Kidney (tissue), 14 donors: ENCODE results near the gene CUX1. TPM values are rescaled to one million over a fixed set of nuclear protein-coding genes. Genes with fewer than 3 reads are reported as not detected.

Experiments used
- DNase-seq, 5 donors: peaks; one replicate each; pipeline ENCODE4 v3.0.0-alpha.2; 2013 to 2020
- FAIRE-seq: peaks from 2 replicates; lab custom pipeline; 2012; peaks lifted over from hg19 to GRCh38; lab: Jason Lieb, UNC
- H3K27ac ChIP-seq, 2 donors: one replicate each; pipeline ENCODE4 v1.7.0; 2013; ENCODE audit warnings: low read depth in 2 of 2, low read length in 2 of 2, inconsistent platforms in 1 of 2
- H3K27me3 ChIP-seq: one replicate; pipeline ENCODE4 v1.7.1; 2013; ENCODE audit warnings: low read length, inconsistent platforms; ENCODE audit not compliant: control insufficient read depth, insufficient read depth
- H3K36me3 ChIP-seq, 3 donors: one replicate each; pipeline versions ENCODE4 v1.7.0 to v1.7.1; 2013; ENCODE audit warnings: low read length in 3 of 3, control low read depth in 1 of 3, inconsistent platforms in 1 of 3; ENCODE audit not compliant: insufficient read depth in 3 of 3, control insufficient read depth in 2 of 3
- H3K4me1 ChIP-seq, 3 donors: one replicate each; pipeline versions ENCODE4 v1.7.0 to v1.7.1; 2013; ENCODE audit warnings: low read length in 3 of 3, inconsistent platforms in 1 of 3, low read depth in 1 of 3; ENCODE audit not compliant: control insufficient read depth in 2 of 3, insufficient read depth in 2 of 3
- H3K4me3 ChIP-seq, 3 donors: one replicate each; pipeline versions ENCODE4 v1.7.0 to v1.8.1; 2013; ENCODE audit warnings: low read length in 3 of 3, control low read depth in 1 of 3, inconsistent platforms in 1 of 3
- H3K9ac ChIP-seq, 3 donors: one replicate each; pipeline versions ENCODE4 v1.7.0 to v1.7.1; 2013; ENCODE audit warnings: low read length in 3 of 3, control low read depth in 1 of 3, inconsistent platforms in 1 of 3
- H3K9me3 ChIP-seq, 3 donors: one replicate each; pipeline versions ENCODE4 v1.7.0 to v1.7.1; 2013; ENCODE audit warnings: low read length in 3 of 3, control low read depth in 1 of 3, inconsistent platforms in 1 of 3; ENCODE audit not compliant: control insufficient read depth in 2 of 3, insufficient read depth in 1 of 3
- intact Hi-C: fragments of 100-400 bp; cut with DNase I; formaldehyde crosslinking; loops from one replicate; pipeline ENCODE4 v1.11.1; 2022
- polyA plus RNA-seq: library from polyadenylated mRNA; stranded (reverse); fragments of 350-450 nt; fragmentation: Illumina TruSeq; extraction: RNeasy Lipid Tissue Mini Kit (QIAGEN cat#74804); gene quantifications from one replicate; pipeline ENCODE4 v1.2.3, GENCODE V29; 2014; ENCODE audit warnings: low read depth, low replicate concordance; ENCODE audit not compliant: insufficient read depth
- total RNA-seq: library from RNA; stranded (reverse); fragmentation: NEBNext Ultra II Directional; extraction: Animal tissue kit (Norgen Biotek cat#: 25700); gene quantifications from one replicate; pipeline ENCODE4 v1.2.1, GENCODE V29; 2021
- TF ChIP-seq, protein P1 (sequence below): IDR thresholded peaks from 3 replicates; pipeline ENCODE4 v1.5.1; 2012; ENCODE audit warnings: mild to moderate bottlenecking, moderate library complexity, borderline replicate concordance; ENCODE audit not compliant: insufficient read depth; ENCODE audit errors: extremely low read depth
- donor health status: control.
- donor health status: control.
- donor health status: control.
- donor health status: control.
- donor health status: control.
- donor health status: DM: yes; HTN: yes; CAD: no.
- donor health status: Normal renal cell carcinoma (clear cell type).

The CUX1 gene
- total and polyA plus RNA-seq, 2 donors from 2014 or later, result 71.4 to 126 TPM

DNA sequence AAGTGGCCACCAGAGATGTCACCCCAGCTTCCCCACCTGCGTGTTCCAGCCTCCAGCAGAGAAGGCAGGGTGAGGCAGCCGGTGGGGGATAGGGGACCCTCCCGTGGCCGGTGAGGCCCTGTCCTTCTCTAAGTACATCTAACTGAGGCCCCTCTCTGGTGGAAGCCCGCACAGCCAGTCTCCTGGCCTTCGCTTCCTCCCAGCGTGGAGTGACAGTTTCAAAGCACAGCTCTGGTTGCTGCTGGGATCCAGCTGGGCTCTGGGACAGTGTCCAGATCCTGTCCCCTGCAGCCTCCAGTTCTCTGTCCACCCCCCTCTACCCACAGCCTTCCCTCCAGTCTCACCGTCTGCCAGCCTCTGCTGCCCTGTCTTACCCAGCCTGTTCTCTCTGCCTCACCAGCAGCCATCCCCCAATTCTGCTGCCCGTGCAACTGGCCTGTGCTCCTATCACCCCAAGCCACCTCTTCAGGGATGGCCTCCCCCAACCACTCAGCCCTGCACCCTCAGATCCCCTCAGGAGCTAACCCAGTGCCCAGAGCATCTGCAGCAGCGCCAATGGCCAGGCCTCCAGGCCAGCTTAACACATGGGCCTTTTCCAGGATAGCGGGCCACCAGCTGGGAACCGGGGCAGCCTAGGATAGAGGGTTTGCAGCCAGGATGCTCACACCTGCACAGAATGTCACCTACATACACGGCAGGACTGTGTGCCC, 452.9 kb downstream of the CUX1 start:
- TF ChIP-seq, protein P1, sequence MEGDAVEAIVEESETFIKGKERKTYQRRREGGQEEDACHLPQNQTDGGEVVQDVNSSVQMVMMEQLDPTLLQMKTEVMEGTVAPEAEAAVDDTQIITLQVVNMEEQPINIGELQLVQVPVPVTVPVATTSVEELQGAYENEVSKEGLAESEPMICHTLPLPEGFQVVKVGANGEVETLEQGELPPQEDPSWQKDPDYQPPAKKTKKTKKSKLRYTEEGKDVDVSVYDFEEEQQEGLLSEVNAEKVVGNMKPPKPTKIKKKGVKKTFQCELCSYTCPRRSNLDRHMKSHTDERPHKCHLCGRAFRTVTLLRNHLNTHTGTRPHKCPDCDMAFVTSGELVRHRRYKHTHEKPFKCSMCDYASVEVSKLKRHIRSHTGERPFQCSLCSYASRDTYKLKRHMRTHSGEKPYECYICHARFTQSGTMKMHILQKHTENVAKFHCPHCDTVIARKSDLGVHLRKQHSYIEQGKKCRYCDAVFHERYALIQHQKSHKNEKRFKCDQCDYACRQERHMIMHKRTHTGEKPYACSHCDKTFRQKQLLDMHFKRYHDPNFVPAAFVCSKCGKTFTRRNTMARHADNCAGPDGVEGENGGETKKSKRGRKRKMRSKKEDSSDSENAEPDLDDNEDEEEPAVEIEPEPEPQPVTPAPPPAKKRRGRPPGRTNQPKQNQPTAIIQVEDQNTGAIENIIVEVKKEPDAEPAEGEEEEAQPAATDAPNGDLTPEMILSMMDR, result no peak
- no peak for FAIRE-seq
- H3K9me3 ChIP-seq, result no peaks in the 10 kb centered on the region
- intact Hi-C loops, result no loop called here
- DNase-seq, result peak in 3 of 5 donors; percentile 38 to 75 (median 64)
- no peaks in the 10 kb centered on the region for H3K4me1 ChIP-seq
- H3K27me3 ChIP-seq, result no peaks in the 10 kb centered on the region
- H3K36me3 ChIP-seq, result no peaks in the 10 kb centered on the region
- H3K9ac ChIP-seq, result no peak overlapping the region
- H3K4me3 ChIP-seq, result no peak overlapping the region
- no peak overlapping the region for H3K27ac ChIP-seq

DNA sequence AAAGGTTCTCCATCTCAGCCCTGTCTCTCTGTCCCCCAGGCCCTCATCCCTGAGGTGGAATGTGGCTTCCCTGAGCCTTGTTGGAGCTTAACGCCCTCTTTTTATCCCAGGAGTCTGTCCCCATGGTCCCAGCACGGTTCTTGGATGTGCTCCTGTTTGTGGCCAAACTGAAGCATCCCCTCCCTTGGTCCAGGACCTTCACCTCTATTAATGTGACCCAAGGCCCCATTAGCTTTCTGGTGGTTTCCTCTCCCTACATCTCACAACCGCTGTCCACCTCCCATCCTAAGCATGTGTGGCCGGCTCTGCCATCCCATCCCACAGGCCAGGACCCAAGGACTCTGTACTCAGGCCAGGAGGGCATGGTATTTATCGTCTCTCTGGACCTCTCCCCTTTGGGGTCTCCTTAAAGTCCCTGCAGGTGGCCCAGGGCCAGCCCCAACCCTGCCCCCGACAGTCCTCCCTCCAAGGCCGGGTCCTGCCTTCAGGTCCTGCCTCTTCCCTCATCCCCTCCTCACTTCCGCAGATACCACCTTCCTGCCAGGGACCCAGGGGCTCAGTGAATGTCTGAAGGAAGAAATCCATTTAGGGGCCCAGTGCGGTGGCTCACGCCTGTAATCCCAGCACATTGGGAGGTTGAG, 453.9 kb downstream of the CUX1 start:
- intact Hi-C loops, result no loop called here
- Histone ChIP-seq H3K4me3 (no peak overlapping the region), H3K9ac (no peak overlapping the region), H3K27me3 (no peaks in the 10 kb centered on the region), H3K4me1 (no peaks in the 10 kb centered on the region), H3K9me3 (no peaks in the 10 kb centered on the region), H3K36me3 (no peaks in the 10 kb centered on the region), H3K27ac (no peak overlapping the region)
- FAIRE-seq (no peak), DNase-seq (peak in 2 of 5 donors; percentile 38 to 53)
- TF ChIP-seq, protein P1, result no peak

DNA sequence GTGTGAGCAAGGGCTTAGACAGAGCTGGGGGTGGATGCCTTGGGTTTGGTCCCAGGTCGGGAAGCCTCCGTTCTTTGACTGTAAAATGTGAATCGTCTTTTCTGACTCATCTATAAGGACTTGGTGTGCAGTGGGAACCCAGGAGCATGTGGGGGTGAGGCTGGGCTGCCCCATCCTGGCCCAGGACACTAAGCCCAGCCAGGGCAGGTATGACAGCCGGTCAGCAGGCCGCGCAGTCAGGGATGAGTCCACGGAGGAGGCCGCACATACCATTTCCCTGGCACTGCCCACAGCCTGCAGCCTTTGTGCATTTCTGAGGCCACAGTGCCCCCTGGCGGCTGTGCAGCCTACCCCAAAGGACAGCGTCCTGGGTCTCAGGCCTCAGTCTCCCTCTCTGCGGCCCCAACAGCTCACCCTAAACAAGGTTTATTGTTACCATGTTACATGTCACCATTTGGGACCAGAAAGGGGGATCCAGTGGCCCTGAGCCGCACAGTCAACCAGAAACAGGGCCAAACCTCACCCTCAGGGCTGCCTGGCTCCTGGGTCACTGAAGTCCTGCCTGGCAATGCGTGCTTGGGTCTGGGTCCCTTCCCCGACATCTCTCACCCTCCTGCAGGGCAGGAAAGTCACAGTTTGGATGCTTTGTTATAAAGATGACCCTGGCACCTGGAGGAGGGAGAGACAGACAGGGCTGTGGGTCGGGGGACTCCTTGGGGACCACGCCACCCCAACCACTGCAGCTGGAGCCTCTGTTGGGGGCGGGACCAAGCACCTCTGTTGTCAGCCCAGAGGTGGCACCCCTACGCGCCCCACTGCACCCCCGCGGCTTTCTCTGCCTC, 454.9 kb downstream of the CUX1 start:
- peak; percentile 79 to 90 (median 84) for DNase-seq
- FAIRE-seq, result no peak

More for the DNA sequence above, 454.9 kb downstream of the CUX1 start:
- Histone ChIP-seq H3K36me3 (no peaks in the 10 kb centered on the region), H3K4me1 (no peaks in the 10 kb centered on the region), H3K27ac (no peak overlapping the region), H3K27me3 (no peaks in the 10 kb centered on the region), H3K9me3 (no peaks in the 10 kb centered on the region), H3K9ac (no peak overlapping the region), H3K4me3 (no peak overlapping the region)
- intact Hi-C loops, result no loop called here
- TF ChIP-seq, protein P1, result peak; percentile 98
